SK-N-SH (cell line): Measurements from ENCODE around the gene SAMD14. TPM values are rescaled to one million over a fixed set of nuclear protein-coding genes. Genes with fewer than 3 reads are reported as not detected.
A peak's percentile ranks its signal among the peaks of the same experiment; 100 is the strongest.

ENCODE experiments used
- CTCF ChIA-PET: fragments of 300-600, 350-600 bp; formaldehyde crosslinking; extraction: SDS; loops from one replicate; lab custom pipeline; 2021; lab: Yijun Ruan, JAX
- POLR2A ChIA-PET: fragments of 350-600 bp; sonication (Branson Sonifier 250); formaldehyde crosslinking; extraction: SDS; loops from one replicate; lab custom pipeline; 2020; ENCODE audit warnings: antibody characterized with exemption, inconsistent platforms; lab: Yijun Ruan, JAX
- DNase-seq: peaks from one replicate; pipeline ENCODE4 v3.0.0; 2012
- H2AFZ ChIP-seq: fragments of 200-600 bp; sonication (generic); 2 replicates; pipeline ENCODE4 v1.8.1; 2016; ENCODE audit warnings: antibody characterized with exemption, mild to moderate bottlenecking, low read depth
- H3F3A ChIP-seq: fragments of 200-600 bp; sonication (generic); replicated peaks from 2 replicates; pipeline ENCODE3; 2016; ENCODE audit warnings: antibody characterized with exemption, mild to moderate bottlenecking; ENCODE audit not compliant: insufficient read depth
- H3K27ac ChIP-seq, 2 experiments: fragments of 200-500 bp in 1 of 2; fragments of 200-600 bp in 1 of 2; sonication (Bioruptor generic) in 1 of 2; sonication (generic), shearing (Covaris generic) in 1 of 2; 2 replicates each; pipeline versions ENCODE4 v1.5.1 to v1.6.1; 2014 to 2016; ENCODE audit warnings: low read depth in 2 of 2, inconsistent platforms in 1 of 2, low read length in 1 of 2, mild to moderate bottlenecking in 1 of 2, mixed read lengths in 1 of 2
- H3K27me3 ChIP-seq: fragments of 200-600 bp; sonication (generic), shearing (Covaris generic); 2 replicates; pipeline ENCODE4 v1.6.1; 2016; ENCODE audit warnings: mixed run types; ENCODE audit not compliant: insufficient read depth
- H3K36me3 ChIP-seq, 2 experiments: fragments of 200-500 bp in 1 of 2; fragments of 200-600 bp in 1 of 2; sonication (Bioruptor generic) in 1 of 2; sonication (generic) in 1 of 2; replicated peaks in 1 of 2; 2 replicates each; pipeline versions ENCODE3 to v1.5.1; 2014 to 2016; ENCODE audit warnings: low read length in 1 of 2, mild to moderate bottlenecking in 1 of 2; ENCODE audit not compliant: insufficient read depth in 2 of 2, control insufficient read depth in 1 of 2
- H3K4me1 ChIP-seq, 2 experiments: fragments of 200-500 bp in 1 of 2; fragments of 200-600 bp in 1 of 2; sonication (Bioruptor generic) in 1 of 2; sonication (generic), shearing (Covaris generic) in 1 of 2; 2 replicates each; pipeline versions ENCODE4 v1.5.1 to v1.6.1; 2014 to 2016; ENCODE audit warnings: low read depth in 1 of 2, low read length in 1 of 2, mixed run types in 1 of 2; ENCODE audit not compliant: insufficient read depth in 2 of 2, control insufficient read depth in 1 of 2
- H3K4me2 ChIP-seq: fragments of 200-600 bp; sonication (generic), shearing (Covaris generic); 2 replicates; pipeline ENCODE4 v1.6.1; 2017; ENCODE audit warnings: mixed run types
- H3K4me3 ChIP-seq, 2 experiments: fragments of 200-500 bp in 1 of 2; fragments of 200-600 bp in 1 of 2; sonication (Bioruptor generic) in 1 of 2; sonication (generic), shearing (Covaris generic) in 1 of 2; 2 replicates each; pipeline versions ENCODE4 v1.5.1 to v1.8.1; 2014 to 2016; ENCODE audit warnings: low read depth in 2 of 2, inconsistent platforms in 1 of 2, low read length in 1 of 2, mild to moderate bottlenecking in 1 of 2, mixed read lengths in 1 of 2, moderate library complexity in 1 of 2
- H3K79me2 ChIP-seq: fragments of 200-600 bp; sonication (generic); 2 replicates; pipeline ENCODE4 v1.8.1; 2017; ENCODE audit warnings: mild to moderate bottlenecking; ENCODE audit not compliant: insufficient read depth
- H3K9ac ChIP-seq: fragments of 200-600 bp; sonication (generic); 2 replicates; pipeline ENCODE4 v1.6.1; 2017; ENCODE audit warnings: mixed run types
- H3K9me2 ChIP-seq: fragments of 200-600 bp; sonication (generic); 2 replicates; pipeline ENCODE4 v1.6.1; 2017; ENCODE audit warnings: mixed run types
- H3K9me3 ChIP-seq: fragments of 200-600 bp; sonication (generic); 2 replicates; pipeline ENCODE4 v1.6.1; 2017; ENCODE audit warnings: mixed run types, mild to moderate bottlenecking, moderate library complexity
- H4K20me1 ChIP-seq: fragments of 200-600 bp; sonication (generic); 2 replicates; pipeline ENCODE4 v1.6.1; 2017; ENCODE audit warnings: mild to moderate bottlenecking, mixed run types; ENCODE audit not compliant: insufficient read depth
- CHD2 ChIP-seq: fragments of 150-350 bp; IDR thresholded peaks from 2 replicates; pipeline ENCODE4 v1.6.1; 2018; ENCODE audit warnings: low read length; ENCODE audit not compliant: partially characterized antibody
- EP300 ChIP-seq, 2 experiments: IDR thresholded peaks; 2 replicates each; pipeline versions ENCODE4 v1.4.0 to v1.6.1; 2012; ENCODE audit warnings: borderline replicate concordance in 1 of 2, low read depth in 1 of 2, low read length in 1 of 2
- JUND ChIP-seq: IDR thresholded peaks from 2 replicates; pipeline ENCODE4 v1.4.0; 2012
- MXI1 ChIP-seq: IDR thresholded peaks from 2 replicates; pipeline ENCODE4 v1.6.1; 2012; ENCODE audit warnings: mild to moderate bottlenecking, low read depth, low read length, improper control_type of control experiment
- RCOR1 ChIP-seq: fragments of 150-350 bp; IDR thresholded peaks from 2 replicates; pipeline ENCODE4 v1.6.1; 2017; ENCODE audit warnings: antibody characterized with exemption, low read length
- SIN3A ChIP-seq: IDR thresholded peaks from 2 replicates; pipeline ENCODE4 v1.6.1; 2012; ENCODE audit warnings: low read depth, mild to moderate bottlenecking, low read length, moderate library complexity, borderline replicate concordance
- WGBS: methylation state at CpG from one replicate; pipeline ENCODE4 v1.1.6; 2017; ENCODE audit warnings: low lambda C conversion rate; 5-methylcytosine and 5-hydroxymethylcytosine counted together
- polyA plus RNA-seq, 3 experiments: library from polyadenylated mRNA; depleted of rRNA; stranded (reverse); fragments of >200 nt; gene quantifications; 2 replicates each; pipeline ENCODE4 v1.2.3, GENCODE V29; 2012
- TF ChIP-seq, protein P1 (sequence below): IDR thresholded peaks from 2 replicates; pipeline ENCODE4 v1.6.1; 2012; ENCODE audit warnings: mild to moderate bottlenecking, low read depth, low read length, moderate library complexity
- TF ChIP-seq, protein P2 (sequence below): IDR thresholded peaks from 2 replicates; pipeline ENCODE4 v1.4.0; 2012; ENCODE audit warnings: low read depth, borderline replicate concordance

Gene SAMD14
- polyA plus RNA-seq, 1 of the 3 experiments (the other 2 are of a cell fraction), result 3.4 TPM

DNA sequence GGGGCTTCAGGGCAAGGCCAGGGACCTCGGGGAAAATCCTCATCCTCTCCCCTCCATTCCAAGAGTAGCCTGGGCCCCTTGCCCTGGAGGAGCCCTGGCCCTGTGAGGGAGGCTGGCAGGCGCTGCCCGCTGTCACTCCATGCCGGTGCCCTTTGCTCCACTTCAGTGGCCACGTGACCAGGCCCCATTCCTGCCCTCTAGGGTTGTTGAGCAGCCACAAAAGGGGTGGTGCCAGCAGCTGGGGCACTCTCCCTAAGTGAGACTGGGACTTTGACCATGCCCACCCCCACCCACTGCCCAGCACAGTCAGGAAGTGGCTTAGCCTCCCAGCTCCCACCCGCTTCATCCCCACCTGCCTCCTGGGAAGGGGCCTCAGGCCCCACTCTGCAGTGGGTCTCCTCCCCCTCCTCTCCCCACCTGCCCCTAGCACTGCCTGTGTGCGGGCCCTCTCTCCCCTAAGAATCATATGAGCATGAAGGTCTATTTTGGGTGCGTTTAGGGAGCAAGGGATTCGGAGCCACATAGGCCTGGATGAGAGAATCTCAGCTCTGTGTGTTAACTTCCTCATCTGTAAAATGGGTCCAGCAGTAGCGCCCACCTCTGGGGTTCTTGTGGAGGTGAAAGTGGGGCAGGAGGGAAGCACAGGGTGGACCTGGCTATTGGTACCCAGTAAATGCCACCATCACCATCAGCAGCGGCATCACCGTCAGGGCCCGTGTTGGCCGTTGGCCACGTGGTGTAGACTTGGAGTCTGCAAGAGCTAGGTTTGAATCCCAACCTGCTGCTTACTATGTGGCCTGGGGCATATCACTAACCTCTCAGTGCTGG is 27.6 kb downstream of the SAMD14 start (continued):
- TF ChIP-seq, protein P1, sequence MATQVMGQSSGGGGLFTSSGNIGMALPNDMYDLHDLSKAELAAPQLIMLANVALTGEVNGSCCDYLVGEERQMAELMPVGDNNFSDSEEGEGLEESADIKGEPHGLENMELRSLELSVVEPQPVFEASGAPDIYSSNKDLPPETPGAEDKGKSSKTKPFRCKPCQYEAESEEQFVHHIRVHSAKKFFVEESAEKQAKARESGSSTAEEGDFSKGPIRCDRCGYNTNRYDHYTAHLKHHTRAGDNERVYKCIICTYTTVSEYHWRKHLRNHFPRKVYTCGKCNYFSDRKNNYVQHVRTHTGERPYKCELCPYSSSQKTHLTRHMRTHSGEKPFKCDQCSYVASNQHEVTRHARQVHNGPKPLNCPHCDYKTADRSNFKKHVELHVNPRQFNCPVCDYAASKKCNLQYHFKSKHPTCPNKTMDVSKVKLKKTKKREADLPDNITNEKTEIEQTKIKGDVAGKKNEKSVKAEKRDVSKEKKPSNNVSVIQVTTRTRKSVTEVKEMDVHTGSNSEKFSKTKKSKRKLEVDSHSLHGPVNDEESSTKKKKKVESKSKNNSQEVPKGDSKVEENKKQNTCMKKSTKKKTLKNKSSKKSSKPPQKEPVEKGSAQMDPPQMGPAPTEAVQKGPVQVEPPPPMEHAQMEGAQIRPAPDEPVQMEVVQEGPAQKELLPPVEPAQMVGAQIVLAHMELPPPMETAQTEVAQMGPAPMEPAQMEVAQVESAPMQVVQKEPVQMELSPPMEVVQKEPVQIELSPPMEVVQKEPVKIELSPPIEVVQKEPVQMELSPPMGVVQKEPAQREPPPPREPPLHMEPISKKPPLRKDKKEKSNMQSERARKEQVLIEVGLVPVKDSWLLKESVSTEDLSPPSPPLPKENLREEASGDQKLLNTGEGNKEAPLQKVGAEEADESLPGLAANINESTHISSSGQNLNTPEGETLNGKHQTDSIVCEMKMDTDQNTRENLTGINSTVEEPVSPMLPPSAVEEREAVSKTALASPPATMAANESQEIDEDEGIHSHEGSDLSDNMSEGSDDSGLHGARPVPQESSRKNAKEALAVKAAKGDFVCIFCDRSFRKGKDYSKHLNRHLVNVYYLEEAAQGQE, result no peak

DNA sequence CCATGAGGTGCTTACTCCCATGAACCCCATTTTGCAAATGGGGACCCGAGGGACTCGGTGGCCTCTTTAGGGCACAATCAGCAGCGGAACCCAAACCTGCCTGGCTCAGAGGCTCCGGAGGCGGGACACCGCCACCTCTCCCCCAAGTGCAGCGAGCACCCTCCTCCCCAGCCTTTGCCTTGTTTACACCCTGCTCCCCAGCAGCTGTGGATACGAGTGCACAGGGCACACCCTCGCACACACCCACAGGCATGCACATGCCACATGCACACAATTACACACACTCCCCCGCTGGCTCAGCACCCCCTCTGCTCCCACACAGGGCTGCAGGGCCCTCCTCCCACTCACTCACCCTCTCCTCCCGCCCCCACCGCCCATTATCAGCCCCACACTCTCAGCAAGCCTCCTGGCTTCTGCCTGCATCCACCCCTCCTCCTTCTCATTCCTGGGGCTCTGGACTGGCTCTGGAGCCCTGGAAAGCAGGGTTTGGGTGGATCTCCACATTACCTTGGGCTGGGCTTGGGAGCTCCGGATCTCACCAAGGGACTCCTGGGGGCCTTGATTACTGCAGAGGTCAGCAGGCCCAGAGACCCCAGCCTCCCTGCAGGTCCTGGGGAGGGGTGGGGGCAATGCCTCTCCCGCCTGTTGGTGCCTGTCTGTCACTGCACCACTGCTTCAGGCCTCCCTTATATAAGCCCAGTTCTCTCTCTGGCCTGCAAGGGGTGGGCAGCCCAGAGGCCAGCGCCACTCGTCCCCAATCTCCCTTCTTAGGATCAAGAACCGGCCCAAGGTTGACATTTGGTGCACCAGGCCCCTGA is 28.4 kb downstream of the SAMD14 start:
- DNase-seq, result peak; percentile 89
- no peaks in the 10 kb centered on the region for H3K9me3 ChIP-seq
- peaks cover 4% of the 10 kb centered on the region for H3F3A ChIP-seq
- H2AFZ ChIP-seq, result no peak overlapping the region
- H3K9me2 ChIP-seq, result no peaks in the 10 kb centered on the region
- H3K36me3 ChIP-seq, result peaks cover 5 to 19% of the 10 kb centered on the region in 2 experiments
- H3K27me3 ChIP-seq, result no peaks in the 10 kb centered on the region
- TF ChIP-seq CHD2, result peak; percentile 20
- TF ChIP-seq, protein P2, sequence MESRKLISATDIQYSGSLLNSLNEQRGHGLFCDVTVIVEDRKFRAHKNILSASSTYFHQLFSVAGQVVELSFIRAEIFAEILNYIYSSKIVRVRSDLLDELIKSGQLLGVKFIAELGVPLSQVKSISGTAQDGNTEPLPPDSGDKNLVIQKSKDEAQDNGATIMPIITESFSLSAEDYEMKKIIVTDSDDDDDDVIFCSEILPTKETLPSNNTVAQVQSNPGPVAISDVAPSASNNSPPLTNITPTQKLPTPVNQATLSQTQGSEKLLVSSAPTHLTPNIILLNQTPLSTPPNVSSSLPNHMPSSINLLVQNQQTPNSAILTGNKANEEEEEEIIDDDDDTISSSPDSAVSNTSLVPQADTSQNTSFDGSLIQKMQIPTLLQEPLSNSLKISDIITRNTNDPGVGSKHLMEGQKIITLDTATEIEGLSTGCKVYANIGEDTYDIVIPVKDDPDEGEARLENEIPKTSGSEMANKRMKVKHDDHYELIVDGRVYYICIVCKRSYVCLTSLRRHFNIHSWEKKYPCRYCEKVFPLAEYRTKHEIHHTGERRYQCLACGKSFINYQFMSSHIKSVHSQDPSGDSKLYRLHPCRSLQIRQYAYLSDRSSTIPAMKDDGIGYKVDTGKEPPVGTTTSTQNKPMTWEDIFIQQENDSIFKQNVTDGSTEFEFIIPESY, result no peak
- peak; percentile 25; the same call in 1 of the 2 replicates for TF ChIP-seq RCOR1
- 0 out of 4 replicates have a peak, but pooled peaks of 1 of the 2 experiments have one; percentile 4 for TF ChIP-seq EP300 (IDR thresholded peaks at IDR 0.05; ENCODE audit: borderline replicate concordance in 1 of 2, low read depth in 1 of 2, low read length in 1 of 2)
- TF ChIP-seq MXI1, result 0 out of 2 replicates have a peak, but pooled peaks have one; percentile 74
- no peak for TF ChIP-seq JUND
- TF ChIP-seq SIN3A, result no peak
- no peak overlapping the region for H3K4me2 ChIP-seq
- H3K27ac ChIP-seq, result peak overlapping the region in 1 of 2 experiments; percentile 58; a peak in 2 of 4 replicates
- POLR2A ChIA-PET, result no interaction called here
- peaks cover 0 to 28% of the 10 kb centered on the region in 2 experiments; a peak in 1 of 4 replicates for H3K4me1 ChIP-seq
- 0 out of 2 replicates have a peak, but pooled peaks cover 3% of the 10 kb centered on the region for H4K20me1 ChIP-seq
- WGBS, result 80% methylated on average over 16 of the region's 17 CpGs
- H3K79me2 ChIP-seq, result no peaks in the 10 kb centered on the region
- H3K4me3 ChIP-seq, result no peak overlapping the region
- CTCF ChIA-PET, result interaction anchor here (0.9 to 15.0 kb wide), 11 partner anchors 8 to 168 kb away, joined by 3 to 297 read pairs (median 13); partner anchors contain the start of genes PDK2 and SGCA
- no peak overlapping the region for H3K9ac ChIP-seq
